Measurements from ENCODE around the gene CHN1.

DNA sequence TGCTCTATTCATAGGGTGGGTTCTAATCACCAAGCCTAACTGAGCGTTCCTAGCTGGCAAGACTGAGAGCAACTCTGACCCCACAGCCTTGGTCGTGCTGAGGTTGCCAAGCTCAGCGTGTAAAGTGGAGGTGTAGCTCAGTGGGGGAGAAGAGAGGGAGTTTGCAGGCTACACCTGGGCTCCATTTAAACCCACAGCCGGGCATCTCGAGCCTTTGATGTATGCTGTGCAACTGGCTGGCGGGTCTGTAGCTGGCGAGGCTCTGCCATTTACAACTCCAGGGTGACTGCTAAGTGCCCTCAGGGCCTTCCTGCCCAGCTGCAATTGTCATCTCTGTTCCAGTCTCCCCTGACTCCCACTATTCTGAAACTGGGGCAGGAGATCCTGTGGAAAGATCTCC lies 220.9 kb downstream of the CHN1 start:
- TF ChIP-seq, protein P1, sequence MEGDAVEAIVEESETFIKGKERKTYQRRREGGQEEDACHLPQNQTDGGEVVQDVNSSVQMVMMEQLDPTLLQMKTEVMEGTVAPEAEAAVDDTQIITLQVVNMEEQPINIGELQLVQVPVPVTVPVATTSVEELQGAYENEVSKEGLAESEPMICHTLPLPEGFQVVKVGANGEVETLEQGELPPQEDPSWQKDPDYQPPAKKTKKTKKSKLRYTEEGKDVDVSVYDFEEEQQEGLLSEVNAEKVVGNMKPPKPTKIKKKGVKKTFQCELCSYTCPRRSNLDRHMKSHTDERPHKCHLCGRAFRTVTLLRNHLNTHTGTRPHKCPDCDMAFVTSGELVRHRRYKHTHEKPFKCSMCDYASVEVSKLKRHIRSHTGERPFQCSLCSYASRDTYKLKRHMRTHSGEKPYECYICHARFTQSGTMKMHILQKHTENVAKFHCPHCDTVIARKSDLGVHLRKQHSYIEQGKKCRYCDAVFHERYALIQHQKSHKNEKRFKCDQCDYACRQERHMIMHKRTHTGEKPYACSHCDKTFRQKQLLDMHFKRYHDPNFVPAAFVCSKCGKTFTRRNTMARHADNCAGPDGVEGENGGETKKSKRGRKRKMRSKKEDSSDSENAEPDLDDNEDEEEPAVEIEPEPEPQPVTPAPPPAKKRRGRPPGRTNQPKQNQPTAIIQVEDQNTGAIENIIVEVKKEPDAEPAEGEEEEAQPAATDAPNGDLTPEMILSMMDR (IDR thresholded peaks at IDR 0.05) = no peak
- TF ChIP-seq POLR2A (IDR thresholded peaks at IDR 0.05) = no peak
